Kidney (tissue), 14 donors: ENCODE results near the gene ETFBKMT. TPM values are rescaled to one million over a fixed set of nuclear protein-coding genes. Genes with fewer than 3 reads are reported as not detected.
A peak's percentile ranks its signal among the peaks of the same experiment; 100 is the strongest.
"Not testable (repeated sequence)": the region's sequence is repeated elsewhere in the genome, so short reads cannot be mapped to it uniquely, and the experiment has no call there.

Source experiments
- DNase-seq, 5 donors: peaks; one replicate each; pipeline ENCODE4 v3.0.0-alpha.2; 2013 to 2020
- FAIRE-seq: peaks from 2 replicates; lab custom pipeline; 2012; peaks lifted over from hg19 to GRCh38; lab: Jason Lieb, UNC
- H3K27ac ChIP-seq, 2 donors: one replicate each; pipeline ENCODE4 v1.7.0; 2013; ENCODE audit warnings: low read depth in 2 of 2, low read length in 2 of 2, inconsistent platforms in 1 of 2
- H3K27me3 ChIP-seq: one replicate; pipeline ENCODE4 v1.7.1; 2013; ENCODE audit warnings: low read length, inconsistent platforms; ENCODE audit not compliant: control insufficient read depth, insufficient read depth
- H3K36me3 ChIP-seq, 3 donors: one replicate each; pipeline versions ENCODE4 v1.7.0 to v1.7.1; 2013; ENCODE audit warnings: low read length in 3 of 3, control low read depth in 1 of 3, inconsistent platforms in 1 of 3; ENCODE audit not compliant: insufficient read depth in 3 of 3, control insufficient read depth in 2 of 3
- H3K4me1 ChIP-seq, 3 donors: one replicate each; pipeline versions ENCODE4 v1.7.0 to v1.7.1; 2013; ENCODE audit warnings: low read length in 3 of 3, inconsistent platforms in 1 of 3, low read depth in 1 of 3; ENCODE audit not compliant: control insufficient read depth in 2 of 3, insufficient read depth in 2 of 3
- H3K4me3 ChIP-seq, 3 donors: one replicate each; pipeline versions ENCODE4 v1.7.0 to v1.8.1; 2013; ENCODE audit warnings: low read length in 3 of 3, control low read depth in 1 of 3, inconsistent platforms in 1 of 3
- H3K9ac ChIP-seq, 3 donors: one replicate each; pipeline versions ENCODE4 v1.7.0 to v1.7.1; 2013; ENCODE audit warnings: low read length in 3 of 3, control low read depth in 1 of 3, inconsistent platforms in 1 of 3
- H3K9me3 ChIP-seq, 3 donors: one replicate each; pipeline versions ENCODE4 v1.7.0 to v1.7.1; 2013; ENCODE audit warnings: low read length in 3 of 3, control low read depth in 1 of 3, inconsistent platforms in 1 of 3; ENCODE audit not compliant: control insufficient read depth in 2 of 3, insufficient read depth in 1 of 3
- CTCF ChIP-seq: IDR thresholded peaks from 3 replicates; pipeline ENCODE4 v1.5.1; 2012; ENCODE audit warnings: mild to moderate bottlenecking, moderate library complexity, borderline replicate concordance; ENCODE audit not compliant: insufficient read depth; ENCODE audit errors: extremely low read depth
- intact Hi-C: fragments of 100-400 bp; cut with DNase I; formaldehyde crosslinking; loops from one replicate; pipeline ENCODE4 v1.11.1; 2022
- polyA plus RNA-seq: library from polyadenylated mRNA; stranded (reverse); fragments of 350-450 nt; fragmentation: Illumina TruSeq; extraction: RNeasy Lipid Tissue Mini Kit (QIAGEN cat#74804); gene quantifications from one replicate; pipeline ENCODE4 v1.2.3, GENCODE V29; 2014; ENCODE audit warnings: low read depth, low replicate concordance; ENCODE audit not compliant: insufficient read depth
- total RNA-seq: library from RNA; stranded (reverse); fragmentation: NEBNext Ultra II Directional; extraction: Animal tissue kit (Norgen Biotek cat#: 25700); gene quantifications from one replicate; pipeline ENCODE4 v1.2.1, GENCODE V29; 2021
- donor health status: control.
- donor health status: control.
- donor health status: control.
- donor health status: control.
- donor health status: control.
- donor health status: DM: yes; HTN: yes; CAD: no.
- donor health status: Normal renal cell carcinoma (clear cell type).

Gene ETFBKMT
- total and polyA plus RNA-seq, 2 donors from 2014 or later: 6.0 to 8.2 TPM

- H3K4me1 ChIP-seq: no peaks in the 10 kb centered on the region
- no peak overlapping the region for H3K9ac ChIP-seq
- intact Hi-C loops: no loop called here
- TF ChIP-seq CTCF: no peak
- peaks cover 0 to 4% (median 0%) of the 10 kb centered on the region in 3 donors for H3K36me3 ChIP-seq
- no peak overlapping the region for H3K27ac ChIP-seq
- H3K27me3 ChIP-seq: no peaks in the 10 kb centered on the region
- H3K4me3 ChIP-seq: no peak overlapping the region
- DNase-seq (peak in 1 of 5 donors; percentile 23), FAIRE-seq (no peak)
- H3K9me3 ChIP-seq: no peaks in the 10 kb centered on the region
Measured at GRCh38 chr12:31702047-31702446, 42.6 kb downstream of the ETFBKMT start.

- H3K27me3 ChIP-seq: no peaks in the 10 kb centered on the region
- no peak overlapping the region for H3K27ac ChIP-seq
- no peak for TF ChIP-seq CTCF
- DNase-seq (no peak), FAIRE-seq (no peak)
- intact Hi-C loops: no loop called here
- no peaks in the 10 kb centered on the region for H3K9me3 ChIP-seq
- H3K4me1 ChIP-seq: no peaks in the 10 kb centered on the region
- no peak overlapping the region for H3K4me3 ChIP-seq
- peaks cover 0 to 3% (median 0%) of the 10 kb centered on the region in 3 donors for H3K36me3 ChIP-seq
- no peak overlapping the region for H3K9ac ChIP-seq
Measured at GRCh38 chr12:31705621-31706020, 46.1 kb downstream of the ETFBKMT start.

- not testable (repeated sequence) for FAIRE-seq
Measured at GRCh38 chr12:31708118-31708517, 48.6 kb downstream of the ETFBKMT start.

GRCh38 chr12:31710021-31710818, 50.7 kb downstream of the ETFBKMT start:
- Histone ChIP-seq H3K4me1 (no peaks in the 10 kb centered on the region), H3K9me3 (no peaks in the 10 kb centered on the region), H3K9ac (no peak overlapping the region), H3K4me3 (no peak overlapping the region), H3K36me3 (peaks cover 0 to 3% (median 0%) of the 10 kb centered on the region in 3 donors), H3K27ac (no peak overlapping the region), H3K27me3 (no peaks in the 10 kb centered on the region)
- DNase-seq (no peak), FAIRE-seq (no peak)
- TF ChIP-seq CTCF: no peak
- intact Hi-C loops: no loop called here

More at GRCh38 chr12:31708118-31708517, 48.6 kb downstream of the ETFBKMT start:
- H3K9ac ChIP-seq, H3K4me1 ChIP-seq, H3K27ac ChIP-seq, H3K36me3 ChIP-seq, intact Hi-C loops, H3K27me3 ChIP-seq, H3K4me3 ChIP-seq, H3K9me3 ChIP-seq, DNase-seq: not testable (repeated sequence)
